Endothelial cell of umbilical vein (primary cell): Measurements from ENCODE around the gene COL21A1. TPM values are rescaled to one million over a fixed set of nuclear protein-coding genes. Genes with fewer than 3 reads are reported as not detected.

Source experiments
- Bru-seq: library from RNA; stranded (reverse); fragments of 400-500 nt; gene quantifications from one replicate; lab custom pipeline; 2021; lab: Mats Ljungman, UMichigan
- BruChase-seq, 2 experiments: library from RNA; stranded (reverse); fragments of 400-500 nt; gene quantifications; one replicate each; lab custom pipeline; 2021; lab: Mats Ljungman, UMichigan
- BruUV-seq: library from RNA; stranded (reverse); fragments of 400-500 nt; replicated peaks from 2 replicates; lab custom pipeline; 2021; lab: Mats Ljungman, UMichigan
- CTCF ChIA-PET: fragments of 300-600, 350-600 bp; sonication (Branson Sonifier 250); formaldehyde crosslinking; loops from one replicate; lab custom pipeline; 2021; ENCODE audit warnings: antibody characterized with exemption, inconsistent platforms; lab: Charles Lee
- POLR2A ChIA-PET: fragments of 300-600, 350-600 bp; sonication (Branson Sonifier 250); formaldehyde crosslinking; loops from one replicate; lab custom pipeline; 2021; ENCODE audit warnings: antibody characterized with exemption, inconsistent platforms; lab: Charles Lee
- DNase-seq: peaks from one replicate; pipeline ENCODE4 v3.0.0-alpha.2; 2011; ENCODE audit warnings: low read depth, low spot score
- FAIRE-seq: peaks from 2 replicates; lab custom pipeline; 2011; peaks lifted over from hg19 to GRCh38; lab: Jason Lieb, UNC
- H2AFZ ChIP-seq: 2 replicates; pipeline ENCODE4 v1.6.0; 2012; ENCODE audit warnings: low read depth, low read length, control low read depth, inconsistent platforms
- H3K27ac ChIP-seq: 2 replicates; pipeline ENCODE4 v1.5.1; 2011; ENCODE audit warnings: low read depth, mild to moderate bottlenecking, control low read depth, low read length, moderate library complexity; ENCODE audit not compliant: insufficient read depth
- H3K27me3 ChIP-seq, 2 experiments: 2 replicates each; pipeline versions ENCODE4 v1.6.0 to v1.6.1; 2011; ENCODE audit warnings: low read length in 2 of 2, mixed read lengths in 1 of 2; ENCODE audit not compliant: control insufficient read depth in 2 of 2, insufficient read depth in 2 of 2
- H3K36me3 ChIP-seq, 2 experiments: 2 replicates in 1 of 2; 3 replicates in 1 of 2; pipeline ENCODE4 v1.5.1; 2011; ENCODE audit warnings: low read length in 2 of 2, mild to moderate bottlenecking in 1 of 2, moderate library complexity in 1 of 2; ENCODE audit not compliant: control insufficient read depth in 2 of 2, insufficient read depth in 2 of 2; ENCODE audit errors: extremely low read depth in 1 of 2
- H3K4me1 ChIP-seq: 3 replicates; pipeline ENCODE4 v1.5.1; 2011; ENCODE audit warnings: mild to moderate bottlenecking, low read length; ENCODE audit not compliant: control insufficient read depth, insufficient read depth; ENCODE audit errors: extremely low read depth
- H3K4me2 ChIP-seq: 2 replicates; pipeline ENCODE4 v1.6.1; 2011; ENCODE audit warnings: low read length, control low read depth, mixed read lengths; ENCODE audit not compliant: insufficient read depth
- H3K4me3 ChIP-seq, 3 experiments: fragments of 200-600 bp in 1 of 3; sonication (generic), shearing (Covaris generic) in 1 of 3; replicated peaks in 1 of 3; 2 replicates each; pipeline ENCODE4 v1.5.1; 2011 to 2016; ENCODE audit warnings: control low read depth in 3 of 3, low read length in 3 of 3, mild to moderate bottlenecking in 2 of 3, inconsistent platforms in 1 of 3, low read depth in 1 of 3, moderate library complexity in 1 of 3; ENCODE audit not compliant: insufficient read depth in 1 of 3
- H3K79me2 ChIP-seq: 2 replicates; pipeline ENCODE4 v1.6.0; 2012; ENCODE audit warnings: low read length, inconsistent platforms; ENCODE audit not compliant: control insufficient read depth, insufficient read depth
- H3K9ac ChIP-seq: replicated peaks from 2 replicates; pipeline ENCODE3; 2011; ENCODE audit warnings: low read length, control low read depth; ENCODE audit not compliant: insufficient read depth; ENCODE audit errors: extremely low read depth
- H3K9me1 ChIP-seq: replicated peaks from 3 replicates; pipeline ENCODE4 v1.6.0; 2011; ENCODE audit warnings: mild to moderate bottlenecking, low read length; ENCODE audit not compliant: control insufficient read depth, insufficient read depth; ENCODE audit errors: extremely low read depth
- H3K9me3 ChIP-seq: replicated peaks from 2 replicates; pipeline ENCODE4 v1.5.1; 2012; ENCODE audit warnings: low read length, inconsistent platforms; ENCODE audit not compliant: control insufficient read depth, insufficient read depth
- H4K20me1 ChIP-seq: replicated peaks from 2 replicates; pipeline ENCODE3; 2011; ENCODE audit warnings: mild to moderate bottlenecking, low read length; ENCODE audit not compliant: control insufficient read depth, insufficient read depth; ENCODE audit errors: extremely low read depth
- CTCF ChIP-seq, 2 donors: IDR thresholded peaks; 1 replicate in 1 of 2; 2 replicates in 1 of 2; pipeline ENCODE4 v1.5.1; 2011; ENCODE audit warnings: low read length in 2 of 2, mild to moderate bottlenecking in 2 of 2, moderate library complexity in 2 of 2, control low read depth in 1 of 2, inconsistent platforms in 1 of 2, low read depth in 1 of 2; ENCODE audit not compliant: insufficient read depth in 1 of 2; ENCODE audit errors: extremely low read depth in 1 of 2
- FOS ChIP-seq: IDR thresholded peaks from 2 replicates; pipeline ENCODE4 v1.6.1; 2011; ENCODE audit warnings: mild to moderate bottlenecking, low read length, moderate library complexity, borderline replicate concordance; ENCODE audit not compliant: insufficient read depth
- dilution Hi-C: fragments of 300-500 bp; cut with MboI; formaldehyde crosslinking; loops from one replicate; pipeline ENCODE4 v1.15.0; 2019; ENCODE audit warnings: low sequenced_read_pairs; ENCODE audit not compliant: extremely low pct_ligation_motif_present
- intact Hi-C: fragments of 100-400 bp; cut with micrococcal nuclease; formaldehyde crosslinking; loops from one replicate; pipeline ENCODE4 v1.10.0; 2022
- long read RNA-seq: library from polyadenylated mRNA; stranded (forward); transcript quantifications from one replicate; pipeline ENCODE4 v2.0.0, GENCODE V29; 2021
- polyA minus RNA-seq, 3 experiments: library from RNA; depleted of rRNA, polyadenylated mRNA; stranded (reverse); fragments of >200 nt; gene quantifications; 1 replicate in 1 of 3; 2 replicates in 2 of 3; pipeline ENCODE4 v1.2.3, GENCODE V29; 2011
- polyA plus RNA-seq, 4 experiments: library from polyadenylated mRNA; depleted of rRNA in 3 of 4; stranded (reverse) in 3 of 4; unstranded in 1 of 4; fragments of >200 nt; gene quantifications; 2 replicates each; pipeline versions ENCODE4 v1.2.1 to v1.2.3, GENCODE V29; 2011 to 2012; ENCODE audit warnings: missing spikeins in 1 of 4
- total RNA-seq: library from RNA; stranded (reverse); gene quantifications from 2 replicates; pipeline ENCODE4 v1.2.3, GENCODE V29; 2021

COL21A1 gene
- 1.4 TPM in 2 replicates for total RNA-seq
- 0.11 and 0.22 TPM in 2 replicates for polyA plus RNA-seq
- 0.23 and 1.3 TPM in 2 replicates for polyA plus RNA-seq (2011; cell fraction: cytosol; rRNA removed)
- polyA plus RNA-seq (2011; cell fraction: nucleus; rRNA removed): 1.3 and 2.3 TPM in 2 replicates
- polyA plus RNA-seq (2012): 0.21 and 0.60 TPM in 2 replicates
- polyA minus RNA-seq: 0.22 and 0.59 TPM in 2 replicates
- polyA minus RNA-seq (2011; cell fraction: cytosol; rRNA and poly(A)+ RNA removed): not detected
- 0.43 and 1.8 TPM in 2 replicates for polyA minus RNA-seq (2011; cell fraction: nucleus; rRNA and poly(A)+ RNA removed)
- Bru-seq, nascent RNA: percentile 28 among the genes with signal in this experiment
- BruChase-seq, experiment 1, labeled RNA remaining after a 6-hour chase: percentile 22 among the genes with signal in this experiment
- BruChase-seq, experiment 2, labeled RNA remaining after a 2-hour chase: percentile 20 among the genes with signal in this experiment
- long read RNA-seq, partial matches to known transcripts: 0 of 1 reads
- long read RNA-seq, other reads (novel, unspliced or antisense): 1 of 1 reads

GRCh38 chr6:56246881-56247653, at the start of gene COL21A1:
Gene COL21A1, minus strand, starts transcription at chr6:56247580. Its CDS starts 64,962 bp downstream, at chr6:56182618.
- FAIRE-seq (peak; percentile 71), DNase-seq (peak; percentile 35)
- Histone ChIP-seq H3K9me3 (no peaks in the 10 kb centered on the region), H2AFZ (peak within 1 kb of the TSS; percentile 85), H3K36me3 (no peaks in the 10 kb centered on the region), H3K79me2 (no peaks in the 10 kb centered on the region), H3K4me1 (no peaks in the 10 kb centered on the region), H3K4me3 (peak within 1 kb of the TSS in 2 of 3 experiments; percentile 25 to 33), H4K20me1 (no peaks in the 10 kb centered on the region), H3K27ac (no peak within 1 kb of the TSS), H3K27me3 (peaks cover 3% of the 10 kb centered on the region in 2 experiments), H3K9ac (no peak within 1 kb of the TSS), H3K9me1 (no peaks in the 10 kb centered on the region), H3K4me2 (peak within 1 kb of the TSS; percentile 67)
- ChIA-PET CTCF (interaction anchor here (0.6 to 1.5 kb wide), 13 partner anchors 11 to 970 kb away, joined by 3 to 11 read pairs (median 4); no protein-coding TSS in a partner anchor), POLR2A (no interaction called here)
- dilution Hi-C loops: no loop called here
- TF ChIP-seq FOS (no peak), CTCF (IDR thresholded peaks at IDR 0.05; ENCODE audit: extremely low read depth in 1 of 2, insufficient read depth in 1 of 2, low read depth in 1 of 2, low read length in 2 of 2) (peak; percentile 25 to 64)
- no TSS peak for BruUV-seq
- intact Hi-C loops: loop anchor here (1.0 to 5.0 kb wide), 3 partner anchors 45 to 267 kb away; no protein-coding TSS in a partner anchor
